Naive B cell (primary cell): ENCODE data around the gene PDP2. TPM values are rescaled to one million over a fixed set of nuclear protein-coding genes. Genes with fewer than 3 reads are reported as not detected.

Experiments used
- ATAC-seq, 2 donors: fragments of 150-1000 bp; cut with Tn5 transposase; 2 replicates each; pipeline ENCODE4 v1.10.0; 2021; ENCODE audit warnings: low read depth in 2 of 2, mild to moderate bottlenecking in 2 of 2, moderate library complexity in 2 of 2
- DNase-seq: peaks from one replicate; pipeline ENCODE4 v3.0.0; 2022
- H3K27ac Mint-ChIP-seq, 6 donors: one replicate each; pipeline ENCODE4 v1.8.0; 2020 to 2022; ENCODE audit warnings: mild to moderate bottlenecking in 6 of 6, mixed read lengths in 6 of 6, moderate library complexity in 5 of 6, inconsistent platforms in 2 of 6
- H3K27me3 Mint-ChIP-seq, 3 donors: one replicate each; pipeline ENCODE4 v1.8.0; 2021 to 2022; ENCODE audit warnings: mixed read lengths in 3 of 3, mild to moderate bottlenecking in 1 of 3
- H3K36me3 Mint-ChIP-seq, 2 donors: one replicate each; pipeline ENCODE4 v1.8.0; 2020 to 2022; ENCODE audit warnings: mixed read lengths in 2 of 2, inconsistent platforms in 1 of 2, mild to moderate bottlenecking in 1 of 2
- H3K4me1 Mint-ChIP-seq, 3 donors: one replicate each; pipeline ENCODE4 v1.8.0; 2020 to 2022; ENCODE audit warnings: mixed read lengths in 3 of 3, inconsistent platforms in 1 of 3, mild to moderate bottlenecking in 1 of 3, moderate library complexity in 1 of 3
- H3K4me3 Mint-ChIP-seq, 8 donors: one replicate each; pipeline ENCODE4 v1.8.0; 2020 to 2022; ENCODE audit warnings: mild to moderate bottlenecking in 8 of 8, mixed read lengths in 8 of 8, moderate library complexity in 8 of 8, inconsistent platforms in 2 of 8
- H3K9me3 Mint-ChIP-seq, 7 donors: one replicate each; pipeline ENCODE4 v1.8.0; 2020 to 2022; ENCODE audit warnings: mixed read lengths in 7 of 7, mild to moderate bottlenecking in 5 of 7, inconsistent platforms in 2 of 7, moderate library complexity in 1 of 7
- polyA plus RNA-seq, 6 donors: library from polyadenylated mRNA; unstranded; fragments of 300-500 nt; fragmentation: Illumina TruSeq; gene quantifications; one replicate each; pipeline ENCODE4 v1.2.3, GENCODE V29; 2021; ENCODE audit warnings: low read depth in 6 of 6

Gene PDP2
- polyA plus RNA-seq, 6 donors from 2014 or later = 1.4 to 5.8 (median 1.8) TPM

- DNase-seq (no peak), ATAC-seq (no peak)
- Mint-ChIP-seq H3K9me3 (no peaks in the 10 kb centered on the region), H3K4me1 (no peaks in the 10 kb centered on the region), H3K27ac (no peak overlapping the region), H3K4me3 (peak overlapping the region in 1 of 8 donors; percentile 66), H3K36me3 (no peaks in the 10 kb centered on the region), H3K27me3 (peaks cover 4 to 51% (median 26%) of the 10 kb centered on the region in 3 donors)
These were observed 34.7 kb downstream of the PDP2 start for GRCh38 chr16:66915041-66915440.

GRCh38 chr16:66916518-66916917 is 36.2 kb downstream of the PDP2 start:
- DNase-seq = no peak
- no peaks in the 10 kb centered on the region for H3K36me3 Mint-ChIP-seq
- H3K27ac Mint-ChIP-seq = no peak overlapping the region
- H3K27me3 Mint-ChIP-seq = peaks cover 4 to 60% (median 33%) of the 10 kb centered on the region in 3 donors
- ATAC-seq = no peak
- H3K9me3 Mint-ChIP-seq = no peaks in the 10 kb centered on the region
- no peaks in the 10 kb centered on the region for H3K4me1 Mint-ChIP-seq
- no peak overlapping the region for H3K4me3 Mint-ChIP-seq

- no peak overlapping the region for H3K4me3 Mint-ChIP-seq
These were observed 37.4 kb downstream of the PDP2 start for GRCh38 chr16:66917741-66918140.

GRCh38 chr16:66918355-66918754 is 38.0 kb downstream of the PDP2 start:
- DNase-seq (no peak), ATAC-seq (no peak)
- Mint-ChIP-seq H3K27me3 (peaks cover 5 to 59% (median 40%) of the 10 kb centered on the region in 3 donors), H3K4me1 (peaks cover 0 to 2% (median 0%) of the 10 kb centered on the region in 3 donors), H3K9me3 (no peaks in the 10 kb centered on the region), H3K27ac (peak overlapping the region in 1 of 6 donors; percentile 78), H3K36me3 (no peaks in the 10 kb centered on the region), H3K4me3 (peak overlapping the region in 1 of 8 donors; percentile 35)

More at GRCh38 chr16:66917741-66918140, 37.4 kb downstream of the PDP2 start:
- Mint-ChIP-seq H3K36me3 (no peaks in the 10 kb centered on the region), H3K4me1 (no peaks in the 10 kb centered on the region), H3K27ac (no peak overlapping the region), H3K27me3 (peaks cover 4 to 55% (median 35%) of the 10 kb centered on the region in 3 donors), H3K9me3 (no peaks in the 10 kb centered on the region)
- ATAC-seq (no peak), DNase-seq (no peak)

- H3K27me3 Mint-ChIP-seq = peaks cover 12 to 59% (median 41%) of the 10 kb centered on the region in 3 donors
- peaks cover 0 to 4% (median 0%) of the 10 kb centered on the region in 3 donors for H3K4me1 Mint-ChIP-seq
- peak within 1 kb of the TSS in 1 of 6 donors; percentile 78 for H3K27ac Mint-ChIP-seq
- no peaks in the 10 kb centered on the region for H3K9me3 Mint-ChIP-seq
- H3K4me3 Mint-ChIP-seq = peak within 1 kb of the TSS in 2 of 8 donors; percentile 35 to 72
- H3K36me3 Mint-ChIP-seq = no peaks in the 10 kb centered on the region
- DNase-seq (no peak), ATAC-seq (no peak)
These were observed 38.7 kb downstream of the PDP2 start, which contains the start of gene CDH16 for GRCh38 chr16:66918803-66919568. Gene CDH16 (minus strand): TSS chr16:66918885. CDS start chr16:66918065, 820 bp downstream.

- H3K36me3 Mint-ChIP-seq = no peaks in the 10 kb centered on the region
- DNase-seq = no peak
- peaks cover 0 to 6% (median 0%) of the 10 kb centered on the region in 3 donors for H3K4me1 Mint-ChIP-seq
- H3K4me3 Mint-ChIP-seq = no peak overlapping the region
- H3K27ac Mint-ChIP-seq = peak overlapping the region in 1 of 6 donors; percentile 59
- no peaks in the 10 kb centered on the region for H3K9me3 Mint-ChIP-seq
- H3K27me3 Mint-ChIP-seq = peaks cover 17 to 61% (median 38%) of the 10 kb centered on the region in 3 donors
- ATAC-seq = no peak
These were observed 39.4 kb downstream of the PDP2 start for GRCh38 chr16:66919569-66920298.

GRCh38 chr16:66920299-66920590 is 39.9 kb downstream of the PDP2 start:
- no peaks in the 10 kb centered on the region for H3K36me3 Mint-ChIP-seq
- peaks cover 0 to 6% (median under 1%) of the 10 kb centered on the region in 3 donors for H3K4me1 Mint-ChIP-seq
- DNase-seq (no peak), ATAC-seq (no peak)
- H3K9me3 Mint-ChIP-seq = no peaks in the 10 kb centered on the region
- H3K27me3 Mint-ChIP-seq = peaks cover 19 to 59% (median 36%) of the 10 kb centered on the region in 3 donors
- H3K27ac Mint-ChIP-seq = peak overlapping the region in 1 of 6 donors; percentile 59
- no peak overlapping the region for H3K4me3 Mint-ChIP-seq

GRCh38 chr16:66920924-66921680 is 40.8 kb downstream of the PDP2 start:
- H3K27me3 Mint-ChIP-seq = peaks cover 27 to 64% (median 44%) of the 10 kb centered on the region in 3 donors
- H3K9me3 Mint-ChIP-seq = no peaks in the 10 kb centered on the region
- DNase-seq (no peak), ATAC-seq (no peak)
- peaks cover 7 to 12% (median 8%) of the 10 kb centered on the region in 3 donors for H3K4me1 Mint-ChIP-seq
- H3K4me3 Mint-ChIP-seq = no peak overlapping the region
- H3K36me3 Mint-ChIP-seq = no peaks in the 10 kb centered on the region
- no peak overlapping the region for H3K27ac Mint-ChIP-seq

GRCh38 chr16:66921729-66922450 is 41.6 kb downstream of the PDP2 start:
- peaks cover 27 to 57% (median 44%) of the 10 kb centered on the region in 3 donors for H3K27me3 Mint-ChIP-seq
- H3K27ac Mint-ChIP-seq = no peak overlapping the region
- peak overlapping the region in 1 of 8 donors; percentile 20 for H3K4me3 Mint-ChIP-seq
- no peak for DNase-seq
- H3K9me3 Mint-ChIP-seq = no peaks in the 10 kb centered on the region
- H3K4me1 Mint-ChIP-seq = peaks cover 7 to 12% (median 8%) of the 10 kb centered on the region in 3 donors
- no peaks in the 10 kb centered on the region for H3K36me3 Mint-ChIP-seq
- no peak for ATAC-seq

- H3K4me3 Mint-ChIP-seq = peak overlapping the region in 3 of 8 donors; percentile 0 to 18 (median 10)
These were observed 43.0 kb downstream of the PDP2 start for GRCh38 chr16:66923247-66923731.

GRCh38 chr16:66923866-66924265 is 43.6 kb downstream of the PDP2 start:
- Mint-ChIP-seq H3K27me3 (peaks cover 27 to 56% (median 43%) of the 10 kb centered on the region in 3 donors), H3K27ac (no peak overlapping the region), H3K36me3 (no peaks in the 10 kb centered on the region), H3K4me1 (peaks cover 7 to 14% (median 8%) of the 10 kb centered on the region in 3 donors), H3K4me3 (peak overlapping the region in 4 of 8 donors; percentile 25 to 40 (median 31)), H3K9me3 (no peaks in the 10 kb centered on the region)
- ATAC-seq (no peak), DNase-seq (no peak)

More at GRCh38 chr16:66923247-66923731, 43.0 kb downstream of the PDP2 start:
- Mint-ChIP-seq H3K27me3 (peaks cover 27 to 57% (median 44%) of the 10 kb centered on the region in 3 donors), H3K9me3 (no peaks in the 10 kb centered on the region), H3K27ac (no peak overlapping the region), H3K4me1 (peaks cover 7 to 14% (median 8%) of the 10 kb centered on the region in 3 donors), H3K36me3 (no peaks in the 10 kb centered on the region)
- ATAC-seq (no peak), DNase-seq (no peak)

GRCh38 chr16:66924527-66925321 is 44.4 kb downstream of the PDP2 start:
- H3K27ac Mint-ChIP-seq = no peak overlapping the region

More at GRCh38 chr16:66924527-66925321, 44.4 kb downstream of the PDP2 start:
- peaks cover 22 to 48% (median 36%) of the 10 kb centered on the region in 3 donors for H3K27me3 Mint-ChIP-seq
- H3K4me1 Mint-ChIP-seq = peaks cover 7 to 14% (median 8%) of the 10 kb centered on the region in 3 donors
- DNase-seq = peak; percentile 36
- H3K4me3 Mint-ChIP-seq = peak overlapping the region; percentile 30 to 92 (median 78)
- no peaks in the 10 kb centered on the region for H3K9me3 Mint-ChIP-seq
- peak; percentile 67 to 75 for ATAC-seq
- H3K36me3 Mint-ChIP-seq = no peaks in the 10 kb centered on the region
